SHP77 treated with DMSO at 0.1 percent for 48 hours (cell line): ENCODE data around the gene ZSCAN10.
"Not testable (repeated sequence)": the region's sequence is repeated elsewhere in the genome, so short reads cannot be mapped to it uniquely, and the experiment has no call there.

Experiments
- DNase-seq: peaks from one replicate; lab custom pipeline; 2025; lab: John Stamatoyannopoulos, UW

Gene ZSCAN10

GRCh38 chr16:3063625-3064386 lies 35.3 kb downstream of the ZSCAN10 start:
- DNase-seq: no peak

- DNase-seq: no peak
Measured at GRCh38 chr16:3062553-3062952, 36.5 kb downstream of the ZSCAN10 start.

GRCh38 chr16:3060339-3061127 lies 38.6 kb downstream of the ZSCAN10 start:
- no peak for DNase-seq

DNA sequence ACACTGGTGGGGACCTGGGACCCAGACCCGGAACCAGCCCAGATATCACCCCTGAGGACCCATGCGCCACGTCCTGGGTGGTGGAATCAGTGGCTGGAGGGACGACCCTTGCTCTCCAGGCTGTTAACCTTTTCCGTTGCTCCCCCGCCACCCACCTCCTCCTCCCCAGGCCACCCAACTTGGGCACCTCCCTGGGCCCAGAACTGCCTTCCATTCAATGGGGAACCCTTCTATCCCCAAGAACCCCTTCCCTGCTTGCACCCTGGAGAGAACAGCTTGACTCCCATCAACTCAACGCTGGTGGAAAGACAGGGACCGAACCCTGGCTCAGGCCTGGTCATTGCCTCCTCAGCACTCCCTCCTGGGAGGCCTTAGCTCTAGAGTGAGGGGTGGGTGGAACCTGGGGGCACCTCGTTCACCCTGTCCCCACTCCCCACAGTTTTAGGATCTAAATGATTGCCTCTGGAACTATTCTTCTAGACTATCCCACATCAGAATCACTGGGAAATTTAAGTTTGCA lies 39.3 kb downstream of the ZSCAN10 start:
- no peak for DNase-seq

DNA sequence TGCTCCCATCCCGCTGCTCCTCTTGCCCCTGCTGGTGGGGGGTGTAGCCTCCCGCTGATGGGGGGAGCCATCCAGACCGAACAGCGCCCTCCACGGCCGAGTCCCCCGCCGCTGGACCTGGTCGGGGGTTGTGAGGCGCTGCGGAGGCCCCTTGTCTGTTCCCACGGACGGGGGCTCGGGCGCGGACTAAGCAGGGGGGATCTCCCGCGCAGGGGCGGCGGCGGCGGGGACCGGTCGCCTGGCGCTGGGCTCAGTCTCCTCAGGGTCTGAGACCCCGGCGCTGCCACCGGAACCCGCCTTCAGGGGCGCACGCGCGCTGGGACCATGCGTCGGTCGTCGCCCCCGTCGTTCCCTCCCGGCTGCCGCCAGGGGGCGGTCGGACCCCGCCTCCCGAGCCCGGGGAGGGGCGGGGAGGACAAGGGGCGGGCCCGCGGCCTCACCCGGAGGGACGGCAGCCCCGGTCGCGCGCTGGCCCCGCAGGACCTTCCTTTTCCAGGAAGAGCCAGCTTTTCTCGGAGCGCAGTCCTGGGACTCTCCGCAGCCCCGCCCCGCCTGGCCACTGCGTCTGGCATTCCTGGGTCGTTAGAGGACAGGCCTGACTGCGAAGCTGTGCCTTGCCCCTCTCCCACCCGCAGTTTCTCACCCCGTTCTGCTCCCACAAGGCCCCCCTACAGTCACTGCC lies 39.9 kb downstream of the ZSCAN10 start:
- DNase-seq: no peak

- no peak for DNase-seq
Measured at GRCh38 chr16:3058139-3059030, 40.7 kb downstream of the ZSCAN10 start.

DNA sequence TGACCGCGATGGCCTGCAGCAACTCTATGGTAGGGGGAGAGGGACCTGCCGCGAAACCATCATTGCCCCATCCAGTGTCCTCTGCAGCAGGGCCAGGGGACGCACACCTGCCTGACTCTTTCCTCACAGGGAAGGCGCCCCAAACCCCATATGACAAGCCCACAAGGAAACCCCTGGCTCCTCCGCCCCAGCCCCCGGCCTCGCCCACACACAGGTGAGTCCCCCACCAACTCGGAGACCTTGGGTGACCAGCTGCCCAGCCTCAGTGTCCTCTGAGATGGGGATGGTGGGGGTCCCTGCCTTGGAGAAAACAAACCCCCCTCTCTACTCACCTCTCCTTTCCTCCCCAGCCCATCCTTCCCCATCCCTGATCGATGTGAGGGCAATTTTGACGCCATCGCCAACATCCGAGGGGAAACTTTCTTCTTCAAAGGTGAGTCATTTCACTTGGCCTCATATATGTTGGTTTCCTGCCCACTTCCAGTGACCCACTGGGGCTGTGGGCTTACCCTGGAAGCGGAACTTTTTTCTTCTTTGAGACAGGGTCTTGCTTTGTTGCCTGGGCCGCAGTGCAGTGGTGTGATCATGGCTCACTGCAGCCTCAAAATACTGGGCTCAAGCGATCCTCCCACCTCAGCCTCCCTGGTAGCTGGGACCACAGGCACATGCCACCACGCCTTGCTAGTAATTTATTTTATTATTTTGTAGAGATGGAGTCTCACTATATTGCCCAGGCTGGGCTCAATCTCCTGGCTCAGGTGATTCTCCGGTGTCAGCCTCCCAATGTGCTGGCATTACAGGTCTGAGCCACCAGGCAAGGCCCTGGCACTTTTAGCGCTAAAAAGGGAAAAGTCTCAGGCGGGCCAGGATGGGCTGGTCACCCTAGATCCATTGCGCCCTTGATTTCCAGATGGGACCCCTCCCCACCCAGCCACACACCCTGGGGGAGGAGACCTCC lies 41.6 kb downstream of the ZSCAN10 start:
- DNase-seq: no peak

- no peak for DNase-seq
Measured at GRCh38 chr16:3056336-3057180, 42.5 kb downstream of the ZSCAN10 start.

DNA sequence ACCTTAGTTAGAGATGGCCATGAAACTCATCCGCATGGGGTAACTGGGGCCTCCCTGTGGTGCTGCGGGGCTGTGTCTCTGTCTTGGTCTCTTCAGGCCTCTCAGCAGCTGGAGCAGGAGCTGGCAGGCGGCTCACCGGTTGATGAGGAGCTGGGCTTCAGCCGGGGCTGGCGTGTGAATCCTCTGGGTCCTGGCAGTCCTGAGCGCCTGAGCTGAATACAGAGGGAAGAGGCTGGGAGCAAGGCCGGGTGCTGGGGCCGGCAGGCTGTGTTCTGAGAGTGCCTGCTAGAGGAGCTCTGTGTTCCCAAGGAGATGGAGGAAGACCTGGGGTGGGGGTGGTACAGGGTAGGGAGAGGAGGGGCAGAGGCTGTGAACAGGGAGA lies 43.4 kb downstream of the ZSCAN10 start:
- DNase-seq: not testable (repeated sequence)

DNA sequence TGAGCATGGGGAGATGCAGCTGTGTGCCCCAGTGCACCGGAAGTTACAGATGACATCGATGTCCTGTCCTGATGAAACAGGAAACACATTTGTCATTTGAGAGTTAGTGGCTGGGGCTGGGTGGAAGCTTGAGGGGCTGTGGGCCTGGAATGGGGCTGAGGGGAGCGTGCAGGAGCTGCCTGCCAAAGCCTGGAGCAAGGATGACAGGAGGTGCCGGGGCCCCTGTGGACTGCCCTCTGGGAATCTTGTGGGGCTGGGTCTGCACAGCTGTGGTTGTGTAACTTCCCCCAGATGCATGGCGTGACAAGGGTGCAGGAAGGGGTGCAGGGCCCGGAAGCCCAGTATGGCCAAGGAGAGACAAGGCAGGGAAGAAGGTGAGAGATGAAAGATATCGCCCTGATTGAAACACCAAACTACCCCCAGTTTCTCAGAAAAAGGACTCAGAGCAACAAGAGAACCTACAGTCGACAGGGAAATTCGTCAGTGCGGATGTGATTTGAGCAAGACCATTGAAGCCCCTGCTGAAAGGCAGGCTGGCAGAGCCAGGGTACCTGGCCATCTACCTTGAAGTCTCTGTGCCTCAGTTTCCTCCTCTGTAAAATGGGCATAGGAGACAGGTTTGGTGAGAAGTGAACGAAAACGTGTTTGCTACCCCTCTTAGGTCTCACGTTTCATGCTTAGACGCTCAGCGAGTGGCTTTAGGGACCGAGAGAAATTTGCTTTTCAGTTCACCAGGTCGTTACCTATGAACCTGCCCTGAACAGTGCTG lies 43.9 kb downstream of the ZSCAN10 start:
- DNase-seq: no peak

GRCh38 chr16:3053330-3053710 lies 45.8 kb downstream of the ZSCAN10 start:
- DNase-seq: not testable (repeated sequence)

DNA sequence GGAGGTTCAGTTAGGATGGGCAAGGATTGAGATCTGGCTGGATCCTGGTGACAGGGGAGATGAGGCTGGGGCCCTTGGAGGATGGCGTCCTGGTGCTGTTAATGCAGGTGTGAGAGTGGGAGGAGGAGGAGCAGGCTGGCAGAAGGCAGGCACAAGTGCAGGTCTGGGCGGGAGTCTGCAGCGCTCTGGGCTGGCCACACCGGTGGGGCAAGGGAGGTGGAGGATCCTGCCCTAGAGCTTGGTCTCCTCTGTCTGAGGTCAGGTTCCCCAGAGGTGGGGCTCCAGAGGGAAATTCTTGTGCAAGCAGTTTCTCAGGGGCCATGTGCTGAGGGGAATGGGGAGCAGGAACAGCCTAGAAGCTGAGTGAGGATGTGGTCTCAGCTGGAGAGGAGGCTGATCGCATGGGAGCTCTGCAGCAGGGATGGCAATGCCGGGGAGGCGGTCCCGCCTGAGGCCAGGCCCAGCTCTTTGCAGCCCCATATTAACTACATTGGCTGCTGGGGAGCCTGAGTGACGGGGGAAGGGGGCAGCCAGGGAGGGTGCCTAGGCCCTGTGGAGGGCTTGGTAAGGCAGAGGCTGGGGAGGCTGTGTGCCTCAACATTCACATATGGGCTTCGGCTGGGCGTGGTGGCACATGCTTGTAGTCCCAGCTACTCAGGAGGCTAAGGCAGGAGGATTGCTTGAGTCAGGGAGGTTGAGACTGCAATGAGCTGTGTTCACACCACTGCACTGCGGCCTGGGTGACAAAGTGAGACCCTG lies 46.3 kb downstream of the ZSCAN10 start:
- DNase-seq: not testable (repeated sequence)

- no peak for DNase-seq
Measured at GRCh38 chr16:3051494-3051893, 47.6 kb downstream of the ZSCAN10 start.

DNA sequence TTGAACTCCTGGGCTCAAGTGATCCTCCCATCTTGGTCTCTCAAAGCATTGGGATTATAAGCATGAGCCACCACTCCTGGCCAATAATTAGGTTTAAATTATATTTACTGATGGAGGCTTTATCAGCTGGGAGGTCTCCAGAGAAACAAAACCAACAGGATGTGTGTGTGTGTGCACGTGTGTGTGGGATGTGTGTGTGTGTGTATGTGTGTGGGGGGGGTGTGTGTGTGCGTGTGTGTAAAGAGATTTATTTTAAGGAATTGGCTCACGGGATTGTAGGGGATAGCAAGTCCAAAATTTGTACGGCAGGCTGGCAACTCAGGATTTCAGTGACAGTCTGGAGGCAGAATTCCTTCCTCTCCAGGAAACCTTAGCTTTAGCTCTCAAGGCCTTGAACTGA lies 48.1 kb downstream of the ZSCAN10 start:
- DNase-seq: no peak

DNA sequence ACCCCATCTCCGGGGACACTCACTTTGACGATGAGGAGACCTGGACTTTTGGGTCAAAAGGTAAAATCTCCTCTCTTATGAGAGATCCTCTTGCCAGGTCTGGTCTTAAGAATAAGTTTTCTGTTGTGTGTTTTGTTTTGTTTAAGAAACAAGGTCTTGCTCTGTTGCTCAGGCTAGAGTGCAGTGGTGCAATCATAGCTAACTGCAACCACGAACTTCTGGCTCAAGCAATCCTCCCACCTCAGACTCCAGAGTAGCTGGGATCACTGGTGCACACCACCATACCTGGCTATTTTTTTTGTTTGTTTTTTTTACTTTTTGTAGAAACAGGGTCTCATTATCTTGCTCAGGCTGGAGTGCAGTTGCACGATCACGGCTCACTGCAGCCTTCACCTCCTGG lies 48.6 kb downstream of the ZSCAN10 start:
- DNase-seq: no peak

GRCh38 chr16:3049921-3050481 lies 49.1 kb downstream of the ZSCAN10 start:
- no peak for DNase-seq

DNA sequence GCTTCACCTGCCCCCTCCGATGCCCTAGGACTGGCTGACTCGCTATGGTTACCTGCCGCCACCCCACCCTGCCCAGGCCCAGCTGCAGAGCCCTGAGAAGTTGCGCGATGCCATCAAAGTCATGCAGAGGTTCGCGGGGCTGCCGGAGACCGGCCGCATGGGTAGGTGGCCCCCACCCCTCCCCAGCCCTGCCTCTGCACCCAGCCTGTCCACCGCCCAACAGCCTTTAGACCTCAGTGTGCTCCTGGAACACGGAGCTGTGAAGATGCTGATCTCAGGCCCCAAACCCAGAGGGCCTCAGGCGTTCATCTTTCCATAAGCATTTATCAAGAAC lies 51.7 kb downstream of the ZSCAN10 start:
- DNase-seq: no peak
